Cardiac muscle cell (in vitro differentiated cells and primary cell): ENCODE results near the gene MYLK4. TPM values are rescaled to one million over a fixed set of nuclear protein-coding genes. Genes with fewer than 3 reads are reported as not detected.

Source experiments
- DNase-seq, 2 donors: peaks; one replicate each; pipeline versions ENCODE4 v3.0.0 to v3.0.0-alpha.2; 2010 to 2017; ENCODE audit warnings: low read depth in 1 of 2, low spot score in 1 of 2
- H3K27ac ChIP-seq: fragments of 200-600 bp; sonication (generic); 2 replicates; pipeline ENCODE4 v1.5.1; 2016
- H3K27me3 ChIP-seq: fragments of 200-600 bp; sonication (generic); 2 replicates; pipeline ENCODE4 v1.6.0; 2016; ENCODE audit warnings: control low read depth
- H3K36me3 ChIP-seq: fragments of 200-600 bp; sonication (generic); 2 replicates; pipeline ENCODE4 v1.5.1; 2016; ENCODE audit warnings: control low read depth
- H3K4me1 ChIP-seq: fragments of 200-600 bp; sonication (generic); 2 replicates; pipeline ENCODE4 v1.8.1; 2017; ENCODE audit warnings: low read depth, mild to moderate bottlenecking, mixed run types
- H3K4me3 ChIP-seq: fragments of 200-600 bp; sonication (generic); 2 replicates; pipeline ENCODE4 v1.5.1; 2016; ENCODE audit warnings: mild to moderate bottlenecking
- H3K9me3 ChIP-seq: fragments of 200-600 bp; sonication (generic); 2 replicates; pipeline ENCODE4 v1.5.1; 2017; ENCODE audit warnings: low read depth, mild to moderate bottlenecking, control low read depth
- CTCF ChIP-seq: IDR thresholded peaks from 2 replicates; pipeline ENCODE4 v1.5.1; 2012; ENCODE audit warnings: low read depth, mild to moderate bottlenecking, low read length
- polyA plus RNA-seq: library from polyadenylated mRNA; unstranded; fragments of >200 nt; fragmentation: Nextera tagmentation; extraction: Ambion mirVana; gene quantifications from 2 replicates; pipeline ENCODE4 v1.2.1, GENCODE V29; 2016
- total RNA-seq: library from RNA; depleted of rRNA; stranded (reverse); fragments of >200 nt; gene quantifications from 2 replicates; pipeline ENCODE4 v1.2.3, GENCODE V29; 2016

Gene MYLK4
- total and polyA plus RNA-seq, 2 experiments from 2014 or later = 0.23 to 0.69 TPM

GRCh38 chr6:2783188-2783963 is 32.7 kb upstream of the MYLK4 start:
- no peak for DNase-seq
- H3K27me3 ChIP-seq = no peaks in the 10 kb centered on the region
- peaks cover 15% of the 10 kb centered on the region for H3K36me3 ChIP-seq
- no peak for TF ChIP-seq CTCF
- H3K9me3 ChIP-seq = no peaks in the 10 kb centered on the region
- no peak overlapping the region for H3K4me3 ChIP-seq
- no peak overlapping the region for H3K27ac ChIP-seq
- peaks cover 6% of the 10 kb centered on the region for H3K4me1 ChIP-seq

- Histone ChIP-seq H3K27me3 (no peaks in the 10 kb centered on the region), H3K36me3 (peaks cover 15% of the 10 kb centered on the region), H3K4me3 (no peak overlapping the region), H3K4me1 (peaks cover 6% of the 10 kb centered on the region), H3K9me3 (no peaks in the 10 kb centered on the region), H3K27ac (no peak overlapping the region)
- no peak for DNase-seq
- TF ChIP-seq CTCF = no peak
Measured at GRCh38 chr6:2782825-2783187, 32.1 kb upstream of the MYLK4 start.

- Histone ChIP-seq H3K36me3 (peaks cover 15% of the 10 kb centered on the region), H3K27me3 (no peaks in the 10 kb centered on the region), H3K9me3 (no peaks in the 10 kb centered on the region), H3K27ac (no peak overlapping the region), H3K4me3 (no peak overlapping the region), H3K4me1 (peaks cover 6% of the 10 kb centered on the region)
- no peak for TF ChIP-seq CTCF
- DNase-seq = no peak
Measured at GRCh38 chr6:2782356-2782708, 31.6 kb upstream of the MYLK4 start.

- Histone ChIP-seq H3K36me3 (peaks cover 15% of the 10 kb centered on the region), H3K9me3 (no peaks in the 10 kb centered on the region), H3K27ac (no peak overlapping the region), H3K27me3 (no peaks in the 10 kb centered on the region), H3K4me3 (no peak overlapping the region), H3K4me1 (peaks cover 6% of the 10 kb centered on the region)
- DNase-seq = no peak
- TF ChIP-seq CTCF = no peak
Measured at GRCh38 chr6:2781685-2782355, 31.1 kb upstream of the MYLK4 start.

- Histone ChIP-seq H3K36me3 (peaks cover 15% of the 10 kb centered on the region), H3K4me3 (no peak overlapping the region), H3K27ac (no peak overlapping the region), H3K9me3 (no peaks in the 10 kb centered on the region), H3K4me1 (peaks cover 8% of the 10 kb centered on the region), H3K27me3 (no peaks in the 10 kb centered on the region)
- TF ChIP-seq CTCF = no peak
- no peak for DNase-seq
Measured at GRCh38 chr6:2780102-2780737, 29.5 kb upstream of the MYLK4 start.
